Measurements from ENCODE around the gene SLAMF8. TPM values are rescaled to one million over a fixed set of nuclear protein-coding genes. Genes with fewer than 3 reads are reported as not detected.
A peak's percentile ranks its signal among the peaks of the same experiment; 100 is the strongest.

SLAMF8 gene
- total RNA-seq, result not detected in 3 replicates

DNA sequence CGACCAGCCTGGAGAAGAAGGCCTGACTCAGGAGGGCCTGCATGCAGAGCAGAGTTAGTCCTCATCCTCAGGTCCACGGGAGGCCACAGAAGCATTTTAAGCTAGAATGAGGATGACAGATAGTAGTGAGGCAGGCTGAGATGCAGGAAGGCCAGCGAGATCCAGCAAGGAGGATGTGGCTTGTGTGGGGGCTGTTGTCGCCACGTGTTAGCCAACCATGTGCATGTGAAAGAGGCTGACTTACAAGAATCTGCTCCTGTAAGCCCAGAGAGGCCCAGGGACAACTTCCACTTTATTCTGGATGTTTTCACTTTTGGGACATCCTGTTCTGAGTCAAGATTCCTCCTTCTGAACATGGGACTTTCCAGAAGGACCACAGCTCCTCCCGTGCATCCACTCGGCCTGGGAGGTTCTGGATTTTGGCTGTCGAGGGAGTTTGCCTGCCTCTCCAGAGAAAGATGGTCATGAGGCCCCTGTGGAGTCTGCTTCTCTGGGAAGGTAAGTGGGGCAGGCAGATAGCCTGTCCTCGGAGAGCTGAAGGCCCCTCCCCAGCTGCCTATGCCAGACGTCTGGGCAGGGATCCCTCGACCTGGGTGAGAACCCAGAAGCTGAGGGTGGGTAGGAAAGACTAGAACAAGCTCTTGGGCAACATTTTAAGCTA lies at the start of gene SLAMF8:
TSS of gene SLAMF8 (plus strand) at position 433 of the 661 bp plus-strand sequence. CDS start at position 459, 26 bp downstream.
- TF ChIP-seq, protein P1, sequence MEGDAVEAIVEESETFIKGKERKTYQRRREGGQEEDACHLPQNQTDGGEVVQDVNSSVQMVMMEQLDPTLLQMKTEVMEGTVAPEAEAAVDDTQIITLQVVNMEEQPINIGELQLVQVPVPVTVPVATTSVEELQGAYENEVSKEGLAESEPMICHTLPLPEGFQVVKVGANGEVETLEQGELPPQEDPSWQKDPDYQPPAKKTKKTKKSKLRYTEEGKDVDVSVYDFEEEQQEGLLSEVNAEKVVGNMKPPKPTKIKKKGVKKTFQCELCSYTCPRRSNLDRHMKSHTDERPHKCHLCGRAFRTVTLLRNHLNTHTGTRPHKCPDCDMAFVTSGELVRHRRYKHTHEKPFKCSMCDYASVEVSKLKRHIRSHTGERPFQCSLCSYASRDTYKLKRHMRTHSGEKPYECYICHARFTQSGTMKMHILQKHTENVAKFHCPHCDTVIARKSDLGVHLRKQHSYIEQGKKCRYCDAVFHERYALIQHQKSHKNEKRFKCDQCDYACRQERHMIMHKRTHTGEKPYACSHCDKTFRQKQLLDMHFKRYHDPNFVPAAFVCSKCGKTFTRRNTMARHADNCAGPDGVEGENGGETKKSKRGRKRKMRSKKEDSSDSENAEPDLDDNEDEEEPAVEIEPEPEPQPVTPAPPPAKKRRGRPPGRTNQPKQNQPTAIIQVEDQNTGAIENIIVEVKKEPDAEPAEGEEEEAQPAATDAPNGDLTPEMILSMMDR (IDR thresholded peaks at IDR 0.05; ENCODE audit: unreplicated experiment), result no peak
- H3K9me3 Mint-ChIP-seq, result no peaks in the 10 kb centered on the region
- peaks cover 21% of the 10 kb centered on the region for H3K27me3 Mint-ChIP-seq (ENCODE audit: low read depth)
- no peak within 1 kb of the TSS for H3K27ac Mint-ChIP-seq
- H3K36me3 Mint-ChIP-seq, result no peaks in the 10 kb centered on the region
- H3K4me3 Mint-ChIP-seq, result no peak within 1 kb of the TSS
- peaks cover 43% of the 10 kb centered on the region for H3K4me1 Mint-ChIP-seq
- DNase-seq (ENCODE audit: low spot score in 2 of 2, unreplicated experiment in 2 of 2), result no peak

DNA sequence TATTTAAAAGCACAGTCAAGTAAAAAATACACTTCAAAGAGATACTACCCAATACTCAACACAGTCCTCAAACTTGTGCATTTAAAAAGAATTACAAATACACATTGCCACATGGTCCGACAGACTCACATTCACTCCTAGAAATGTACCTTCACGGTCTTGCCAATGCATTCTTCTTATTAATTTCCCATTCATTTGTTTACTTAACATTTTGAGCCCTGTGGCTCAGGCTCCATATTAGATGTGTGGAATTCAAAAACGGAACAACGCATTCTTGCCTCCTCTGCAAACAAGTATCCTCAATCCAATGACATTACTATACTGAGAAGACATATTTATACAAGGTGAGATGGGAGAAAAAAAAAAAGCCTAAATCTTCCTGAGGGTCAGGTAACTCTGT lies 48.4 kb upstream of the SLAMF8 start:
- H3K9me3 Mint-ChIP-seq, result no peaks in the 10 kb centered on the region
- H3K27ac Mint-ChIP-seq, result no peak overlapping the region
- H3K36me3 Mint-ChIP-seq, result peaks cover 9% of the 10 kb centered on the region
- no peak for DNase-seq (ENCODE audit: low spot score in 2 of 2, unreplicated experiment in 2 of 2)
- peaks cover 4% of the 10 kb centered on the region for H3K27me3 Mint-ChIP-seq (ENCODE audit: low read depth)
- no peak overlapping the region for H3K4me3 Mint-ChIP-seq
- peaks cover 33% of the 10 kb centered on the region for H3K4me1 Mint-ChIP-seq
- TF ChIP-seq, protein P1 (IDR thresholded peaks at IDR 0.05; ENCODE audit: unreplicated experiment), result no peak

DNA sequence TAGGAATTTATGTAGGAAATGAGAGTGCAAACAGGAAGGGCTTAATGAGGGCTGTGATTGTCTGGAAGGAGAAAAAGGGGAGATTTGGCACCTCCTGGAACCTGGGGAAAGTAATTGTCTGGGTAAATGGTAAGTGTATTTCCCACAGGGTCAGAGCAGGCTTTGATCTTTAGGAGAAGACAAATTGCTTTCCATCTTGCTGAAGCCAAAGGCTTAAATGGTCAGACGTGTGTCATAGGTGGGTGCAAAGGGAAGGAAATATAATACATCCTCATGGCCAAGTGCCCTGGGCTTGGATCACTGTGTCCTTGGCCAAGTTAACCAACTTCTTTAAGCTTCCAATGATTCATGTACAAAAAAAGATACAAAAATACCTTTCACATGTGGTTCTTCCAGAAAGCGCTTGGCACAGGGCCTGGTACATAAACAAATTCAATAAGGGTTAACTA lies 47.2 kb upstream of the SLAMF8 start:
- H3K27me3 Mint-ChIP-seq (ENCODE audit: low read depth), result peaks cover 4% of the 10 kb centered on the region
- peaks cover 9% of the 10 kb centered on the region for H3K36me3 Mint-ChIP-seq
- H3K4me1 Mint-ChIP-seq, result peaks cover 37% of the 10 kb centered on the region
- TF ChIP-seq, protein P1 (IDR thresholded peaks at IDR 0.05; ENCODE audit: unreplicated experiment), result no peak
- H3K27ac Mint-ChIP-seq, result no peak overlapping the region
- DNase-seq (ENCODE audit: low spot score in 2 of 2, unreplicated experiment in 2 of 2), result no peak
- no peaks in the 10 kb centered on the region for H3K9me3 Mint-ChIP-seq
- no peak overlapping the region for H3K4me3 Mint-ChIP-seq

DNA sequence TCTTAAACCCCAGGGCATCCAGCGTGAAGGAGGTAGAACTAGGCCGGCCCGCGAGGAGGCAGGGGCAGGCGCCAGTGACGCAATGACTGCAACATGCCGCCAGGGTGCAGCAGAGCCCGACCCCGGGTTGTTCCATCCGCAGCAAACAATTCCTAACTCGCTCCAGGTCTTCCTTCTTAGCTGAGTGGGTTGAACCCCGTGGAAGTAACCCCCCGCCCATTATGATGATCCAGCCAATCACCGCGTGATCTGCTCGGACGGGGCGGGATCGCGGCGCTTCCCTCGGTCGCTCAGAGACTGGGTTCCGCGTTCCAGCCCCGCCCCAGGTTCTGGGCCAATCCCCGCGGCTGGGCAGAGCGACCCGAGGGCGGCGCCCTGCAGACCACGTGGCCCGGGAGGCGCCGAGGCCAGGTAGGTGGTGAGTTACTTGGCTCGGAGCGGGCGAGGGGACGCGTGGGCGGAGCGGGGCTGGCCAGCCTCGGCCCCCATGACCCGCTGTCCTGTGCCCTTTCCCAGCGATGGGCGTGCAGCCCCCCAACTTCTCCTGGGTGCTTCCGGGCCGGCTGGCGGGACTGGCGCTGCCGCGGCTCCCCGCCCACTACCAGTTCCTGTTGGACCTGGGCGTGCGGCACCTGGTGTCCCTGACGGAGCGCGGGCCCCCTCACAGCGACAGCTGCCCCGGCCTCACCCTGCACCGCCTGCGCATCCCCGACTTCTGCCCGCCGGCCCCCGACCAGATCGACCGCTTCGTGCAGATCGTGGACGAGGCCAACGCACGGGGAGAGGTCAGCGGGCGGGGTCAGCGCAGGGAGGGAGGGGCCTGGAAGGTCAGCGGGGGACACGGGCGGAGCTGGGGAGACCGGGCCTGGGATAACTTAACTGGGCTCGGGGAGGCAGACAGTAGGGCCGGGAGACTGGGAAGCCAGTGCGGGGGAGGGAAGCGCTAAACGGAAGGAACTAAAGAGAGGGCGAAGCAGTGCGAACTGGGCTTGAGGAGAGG lies 45.8 kb upstream of the SLAMF8 start, which contains the start of gene DUSP23:
TSS of gene DUSP23 (plus strand) at position 380 of the 1,000 bp plus-strand sequence. CDS start at position 519, 139 bp downstream.
- Mint-ChIP-seq H3K4me3 (peak within 1 kb of the TSS; percentile 69), H3K9me3 (no peaks in the 10 kb centered on the region), H3K27me3 (ENCODE audit: low read depth) (peaks cover 4% of the 10 kb centered on the region), H3K27ac (peak within 1 kb of the TSS; percentile 41), H3K36me3 (peaks cover 9% of the 10 kb centered on the region), H3K4me1 (peaks cover 46% of the 10 kb centered on the region)
- peak; percentile 88 to 95 for DNase-seq (ENCODE audit: low spot score in 2 of 2, unreplicated experiment in 2 of 2)
- TF ChIP-seq, protein P1 (IDR thresholded peaks at IDR 0.05; ENCODE audit: unreplicated experiment), result peak; percentile 90

DNA sequence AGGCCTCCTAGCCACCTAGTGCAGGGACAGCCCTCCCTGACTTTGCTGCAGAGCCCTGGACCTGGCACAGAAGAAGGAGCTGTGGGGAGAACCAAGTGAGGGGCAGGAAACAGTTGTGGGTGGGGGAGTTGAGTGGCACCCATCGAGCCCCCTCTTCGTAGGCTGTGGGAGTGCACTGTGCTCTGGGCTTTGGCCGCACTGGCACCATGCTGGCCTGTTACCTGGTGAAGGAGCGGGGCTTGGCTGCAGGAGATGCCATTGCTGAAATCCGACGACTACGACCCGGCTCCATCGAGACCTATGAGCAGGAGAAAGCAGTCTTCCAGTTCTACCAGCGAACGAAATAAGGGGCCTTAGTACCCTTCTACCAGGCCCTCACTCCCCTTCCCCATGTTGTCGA lies 44.7 kb upstream of the SLAMF8 start:
- H3K4me3 Mint-ChIP-seq, result peak overlapping the region; percentile 69
- no peak overlapping the region for H3K27ac Mint-ChIP-seq
- peaks cover 9% of the 10 kb centered on the region for H3K36me3 Mint-ChIP-seq
- peaks cover 4% of the 10 kb centered on the region for H3K27me3 Mint-ChIP-seq (ENCODE audit: low read depth)
- TF ChIP-seq, protein P1 (IDR thresholded peaks at IDR 0.05; ENCODE audit: unreplicated experiment), result no peak
- no peak for DNase-seq (ENCODE audit: low spot score in 2 of 2, unreplicated experiment in 2 of 2)
- H3K9me3 Mint-ChIP-seq, result no peaks in the 10 kb centered on the region
- peaks cover 57% of the 10 kb centered on the region for H3K4me1 Mint-ChIP-seq
